ENCODE results near the gene LYST.

Gene LYST

GRCh38 chr1:235864931-235865525 lies 1.7 kb downstream of the LYST start:
- H3K4me3 ChIP-seq (replicated peaks; ENCODE audit: insufficient read depth, low read length): peak overlapping the region; percentile 64
- TF ChIP-seq REST (IDR thresholded peaks at IDR 0.05; ENCODE audit: insufficient replicate concordance, low read depth) (no peak), SPI1 (IDR thresholded peaks at IDR 0.05; ENCODE audit: borderline replicate concordance, low read depth) (peak; percentile 22; the same call in 1 of the 2 replicates), GABPA (IDR thresholded peaks at IDR 0.05; ENCODE audit: low read depth) (no peak), POLR2AphosphoS5 (IDR thresholded peaks at IDR 0.05; ENCODE audit: low read depth) (peak; percentile 29; the same call in 1 of the 2 replicates), CTCF (IDR thresholded peaks at IDR 0.05; ENCODE audit: insufficient read depth, low read length) (no peak)
- no peaks in the 10 kb centered on the region for H3K27me3 ChIP-seq (ENCODE audit: insufficient read depth, poor library complexity, severe bottlenecking)
- H3K27ac ChIP-seq (replicated peaks): peak overlapping the region; percentile 98
- peak in 1 of 2 experiments; percentile 36 for DNase-seq (ENCODE audit: low read depth in 1 of 2, low spot score in 1 of 2)

DNA sequence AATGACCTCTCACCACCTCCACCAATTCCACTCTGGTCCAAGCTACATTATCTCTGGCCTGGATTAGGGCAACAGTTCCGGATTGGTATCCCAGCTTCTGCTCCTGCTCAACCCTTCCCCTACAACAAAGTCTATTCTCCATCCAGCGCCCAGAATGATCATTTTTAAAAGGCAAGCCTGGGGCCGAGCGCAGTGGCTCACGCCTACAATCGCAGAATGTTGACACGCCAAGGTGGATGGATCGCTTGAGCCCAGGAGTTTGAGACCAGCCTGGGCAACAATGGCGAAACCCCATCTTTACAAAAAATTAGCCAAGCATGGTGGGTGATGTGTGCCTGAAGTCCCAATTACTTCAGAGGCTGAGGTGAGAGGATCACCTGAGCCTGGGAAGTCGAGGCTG lies 2.2 kb downstream of the LYST start:
- peak in 1 of 2 experiments; percentile 23 for DNase-seq (ENCODE audit: low read depth in 1 of 2, low spot score in 1 of 2)
- H3K4me3 ChIP-seq (replicated peaks; ENCODE audit: insufficient read depth, low read length): peak overlapping the region; percentile 64
- peak overlapping the region; percentile 98 for H3K27ac ChIP-seq (replicated peaks)
- H3K27me3 ChIP-seq (ENCODE audit: insufficient read depth, poor library complexity, severe bottlenecking): no peaks in the 10 kb centered on the region
- TF ChIP-seq CTCF (IDR thresholded peaks at IDR 0.05; ENCODE audit: insufficient read depth, low read length): no peak
- 0 out of 2 replicates have a peak, but pooled peaks have one; percentile 42 for TF ChIP-seq POLR2AphosphoS5 (IDR thresholded peaks at IDR 0.05; ENCODE audit: low read depth)

GRCh38 chr1:235863699-235864093 lies 3.0 kb downstream of the LYST start:
- peak overlapping the region; percentile 64 for H3K4me3 ChIP-seq (replicated peaks; ENCODE audit: insufficient read depth, low read length)
- no peaks in the 10 kb centered on the region for H3K27me3 ChIP-seq (ENCODE audit: insufficient read depth, poor library complexity, severe bottlenecking)
- no peak for TF ChIP-seq REST (IDR thresholded peaks at IDR 0.05; ENCODE audit: insufficient replicate concordance, low read depth)
- no peak for TF ChIP-seq SPI1 (IDR thresholded peaks at IDR 0.05; ENCODE audit: borderline replicate concordance, low read depth)
- TF ChIP-seq CTCF (IDR thresholded peaks at IDR 0.05; ENCODE audit: insufficient read depth, low read length): no peak
- TF ChIP-seq POLR2AphosphoS5 (IDR thresholded peaks at IDR 0.05; ENCODE audit: low read depth): no peak; the same call in 1 of the 2 replicates
- no peak for TF ChIP-seq GABPA (IDR thresholded peaks at IDR 0.05; ENCODE audit: low read depth)
- peak overlapping the region; percentile 98 for H3K27ac ChIP-seq (replicated peaks)
- peak in 1 of 2 experiments; percentile 8 for DNase-seq (ENCODE audit: low read depth in 1 of 2, low spot score in 1 of 2)

DNA sequence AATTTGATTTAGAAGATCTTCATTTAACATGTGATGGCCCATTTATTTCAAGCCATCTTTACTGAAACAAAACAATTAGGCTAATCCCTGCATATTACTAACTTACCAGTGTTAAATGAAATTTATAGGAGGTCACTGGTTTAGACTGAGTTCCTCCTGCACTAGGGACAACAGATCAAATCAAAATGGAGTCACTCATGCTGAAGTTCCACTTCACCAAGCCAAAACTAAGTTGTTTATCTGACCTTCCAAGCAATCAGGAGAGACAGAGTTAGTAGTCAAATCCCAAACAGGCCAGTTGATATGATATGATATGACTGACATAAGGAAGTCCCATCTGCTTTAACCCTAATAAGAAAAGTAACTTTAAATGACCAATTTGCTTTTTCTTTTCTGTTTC lies 4.8 kb downstream of the LYST start:
- no peak for DNase-seq (ENCODE audit: low read depth in 1 of 2, low spot score in 1 of 2)
- Histone ChIP-seq H3K4me3 (replicated peaks; ENCODE audit: insufficient read depth, low read length) (no peak overlapping the region; the same call in 1 of the 2 replicates), H3K27me3 (ENCODE audit: insufficient read depth, poor library complexity, severe bottlenecking) (no peaks in the 10 kb centered on the region), H3K27ac (replicated peaks) (peak overlapping the region; percentile 98)
- TF ChIP-seq CTCF (IDR thresholded peaks at IDR 0.05; ENCODE audit: insufficient read depth, low read length) (no peak), REST (IDR thresholded peaks at IDR 0.05; ENCODE audit: insufficient replicate concordance, low read depth) (no peak), GABPA (IDR thresholded peaks at IDR 0.05; ENCODE audit: low read depth) (no peak), POLR2AphosphoS5 (IDR thresholded peaks at IDR 0.05; ENCODE audit: low read depth) (no peak), SPI1 (IDR thresholded peaks at IDR 0.05; ENCODE audit: borderline replicate concordance, low read depth) (no peak)
